GM19023 (cell line): ENCODE data around the gene TRPV4.

Experiments
- ATAC-seq: cut with Tn5 transposase; IDR thresholded peaks from one replicate; pipeline ENCODE4 v1.9.1; 2021; ENCODE audit warnings: mild to moderate bottlenecking, moderate library complexity; ENCODE audit not compliant: unreplicated experiment

The TRPV4 gene

GRCh38 chr12:109766251-109766778 is 66.9 kb downstream of the TRPV4 start:
- no peak for ATAC-seq

GRCh38 chr12:109765446-109765810 is 67.8 kb downstream of the TRPV4 start:
- ATAC-seq, result no peak

GRCh38 chr12:109764776-109765445 is 68.3 kb downstream of the TRPV4 start:
- no peak for ATAC-seq

- ATAC-seq, result no peak
These were observed 69.1 kb downstream of the TRPV4 start for GRCh38 chr12:109764123-109764522.

- no peak for ATAC-seq
These were observed 69.9 kb downstream of the TRPV4 start for GRCh38 chr12:109763201-109763841.

DNA sequence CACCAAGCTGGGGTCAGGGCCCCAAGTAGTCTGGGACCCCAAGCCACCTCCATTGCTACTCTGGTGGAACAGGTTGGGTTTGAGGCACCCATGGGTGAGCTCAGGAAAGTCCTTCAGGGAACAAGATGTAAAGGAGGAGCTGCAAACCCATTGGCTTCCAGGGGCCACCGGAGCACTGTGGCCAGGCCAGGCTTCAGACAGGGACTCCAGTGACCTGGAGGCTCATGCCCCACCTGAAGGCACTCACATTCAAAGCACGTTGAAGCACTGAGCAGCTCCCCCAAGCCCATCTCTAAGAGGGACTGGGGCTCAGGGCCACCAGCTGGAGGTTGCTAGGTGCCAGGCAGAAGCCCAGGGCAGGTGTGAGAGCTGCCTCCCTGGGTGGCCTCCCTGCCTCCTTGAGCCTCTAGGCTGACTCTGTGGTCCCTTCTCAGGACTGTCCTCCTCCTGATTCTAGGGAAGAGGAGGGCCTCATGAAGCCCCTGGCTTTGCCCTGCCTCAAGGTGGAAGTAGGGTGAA is 70.5 kb downstream of the TRPV4 start:
- no peak for ATAC-seq

GRCh38 chr12:109762071-109762672 is 71.0 kb downstream of the TRPV4 start:
- no peak for ATAC-seq

DNA sequence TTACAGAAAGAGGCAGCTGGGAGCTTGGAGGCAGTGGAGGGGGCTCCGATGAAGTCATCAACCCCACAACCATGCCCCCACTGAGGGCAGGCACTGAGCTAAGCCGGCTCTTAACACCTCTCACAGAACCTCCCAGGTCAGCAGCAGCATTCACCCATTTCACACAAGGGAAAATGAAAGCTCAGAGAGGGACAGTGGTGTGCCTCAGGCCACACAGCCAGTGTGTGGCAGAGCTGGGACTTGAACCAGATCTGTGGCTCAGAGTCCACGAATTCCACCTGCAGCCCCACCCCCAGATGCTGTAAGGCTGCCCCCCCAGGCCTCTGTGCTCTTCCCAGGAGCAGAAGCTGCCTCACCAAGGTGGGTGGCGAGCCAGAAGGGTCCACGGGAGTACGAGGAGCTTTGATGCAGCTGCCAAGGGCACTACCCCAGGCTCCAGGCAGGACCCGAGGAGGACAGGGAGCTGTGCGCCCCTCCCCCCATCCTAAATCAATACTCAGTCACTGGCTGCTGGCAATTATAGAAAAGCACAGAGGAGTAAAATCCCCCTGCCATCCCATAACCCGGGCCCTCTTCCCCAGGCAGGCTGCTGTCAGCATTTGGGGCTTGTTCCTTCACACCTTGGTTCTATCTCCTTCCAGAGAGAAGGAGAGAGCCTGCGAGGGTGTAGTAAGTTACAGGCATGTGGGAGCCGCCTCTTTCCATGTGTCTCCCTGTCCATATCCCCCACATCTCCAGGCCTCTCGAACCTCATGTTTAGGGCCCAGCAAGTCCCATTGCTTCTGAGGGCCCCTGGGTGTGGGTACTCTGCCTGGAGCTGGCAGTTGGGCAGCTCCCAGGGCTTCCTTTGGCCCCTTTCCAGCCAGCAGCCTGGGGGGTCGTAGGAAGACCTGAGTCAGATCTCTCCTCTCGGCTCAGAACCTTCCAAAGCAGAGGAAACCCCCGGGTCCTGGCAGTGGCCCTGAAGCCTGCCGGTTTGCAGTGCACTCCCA is 72.0 kb downstream of the TRPV4 start:
- no peak for ATAC-seq

DNA sequence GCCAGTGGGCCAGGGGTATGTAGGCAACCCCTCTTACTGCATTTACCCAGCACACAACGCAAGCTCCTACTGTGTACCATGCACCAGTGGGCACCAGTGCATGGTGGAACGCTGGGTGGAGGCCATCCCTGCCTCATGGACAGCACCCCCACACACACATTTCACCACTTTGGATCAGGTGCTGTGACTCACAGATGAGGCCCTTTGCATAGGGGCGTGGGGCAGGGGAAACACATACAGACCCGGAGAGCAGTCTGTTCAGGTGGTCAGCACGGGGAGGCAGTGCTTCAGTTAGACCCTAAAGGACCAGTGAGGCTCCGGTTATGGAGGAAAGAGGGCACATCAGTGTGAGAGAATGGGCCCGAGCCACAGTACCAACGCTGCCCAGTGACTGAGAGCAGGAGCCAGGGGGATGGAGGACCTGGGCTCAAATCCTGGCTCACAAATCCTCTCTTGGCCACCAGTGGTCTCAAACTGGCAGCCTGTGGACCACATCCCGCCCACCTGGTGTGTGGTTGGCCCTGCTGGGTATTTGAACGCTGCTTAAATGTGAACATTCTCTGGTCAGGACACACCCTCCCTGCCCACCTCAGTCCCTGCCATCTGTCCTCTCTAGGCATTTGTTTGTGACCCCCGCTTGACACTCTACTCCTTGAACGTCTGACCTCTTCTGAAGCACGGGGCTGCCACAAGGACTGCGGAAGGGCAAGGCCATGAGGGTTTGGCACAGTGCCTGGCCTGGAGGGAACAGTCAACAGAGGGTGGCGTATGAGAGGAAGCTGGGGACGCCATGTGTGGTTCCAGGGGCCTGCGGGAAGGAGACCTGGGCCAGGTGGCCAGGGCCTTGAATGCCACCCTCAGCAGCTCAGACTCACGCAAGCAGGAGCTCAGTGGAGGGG is 72.9 kb downstream of the TRPV4 start:
- ATAC-seq, result no peak

DNA sequence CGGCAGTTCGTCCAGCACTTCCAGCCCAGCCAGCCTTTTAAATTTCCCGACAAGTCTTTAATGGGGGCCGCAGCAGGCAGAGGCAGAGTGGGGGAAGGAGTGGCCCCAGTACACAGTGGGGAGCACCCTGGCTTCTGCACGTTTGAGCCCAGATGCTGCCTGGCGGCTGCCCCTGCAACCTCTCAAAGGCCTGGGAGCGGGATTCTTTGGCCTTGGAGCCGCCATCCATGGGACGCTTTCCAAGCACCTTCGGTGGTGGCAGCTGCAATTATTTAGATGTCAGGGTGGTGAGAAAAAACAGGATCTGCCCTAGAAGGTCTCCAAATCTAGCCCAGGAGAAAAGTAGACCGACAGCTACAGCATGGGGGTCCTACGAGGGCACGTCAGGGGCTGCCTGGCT is 73.6 kb downstream of the TRPV4 start:
- no peak for ATAC-seq

DNA sequence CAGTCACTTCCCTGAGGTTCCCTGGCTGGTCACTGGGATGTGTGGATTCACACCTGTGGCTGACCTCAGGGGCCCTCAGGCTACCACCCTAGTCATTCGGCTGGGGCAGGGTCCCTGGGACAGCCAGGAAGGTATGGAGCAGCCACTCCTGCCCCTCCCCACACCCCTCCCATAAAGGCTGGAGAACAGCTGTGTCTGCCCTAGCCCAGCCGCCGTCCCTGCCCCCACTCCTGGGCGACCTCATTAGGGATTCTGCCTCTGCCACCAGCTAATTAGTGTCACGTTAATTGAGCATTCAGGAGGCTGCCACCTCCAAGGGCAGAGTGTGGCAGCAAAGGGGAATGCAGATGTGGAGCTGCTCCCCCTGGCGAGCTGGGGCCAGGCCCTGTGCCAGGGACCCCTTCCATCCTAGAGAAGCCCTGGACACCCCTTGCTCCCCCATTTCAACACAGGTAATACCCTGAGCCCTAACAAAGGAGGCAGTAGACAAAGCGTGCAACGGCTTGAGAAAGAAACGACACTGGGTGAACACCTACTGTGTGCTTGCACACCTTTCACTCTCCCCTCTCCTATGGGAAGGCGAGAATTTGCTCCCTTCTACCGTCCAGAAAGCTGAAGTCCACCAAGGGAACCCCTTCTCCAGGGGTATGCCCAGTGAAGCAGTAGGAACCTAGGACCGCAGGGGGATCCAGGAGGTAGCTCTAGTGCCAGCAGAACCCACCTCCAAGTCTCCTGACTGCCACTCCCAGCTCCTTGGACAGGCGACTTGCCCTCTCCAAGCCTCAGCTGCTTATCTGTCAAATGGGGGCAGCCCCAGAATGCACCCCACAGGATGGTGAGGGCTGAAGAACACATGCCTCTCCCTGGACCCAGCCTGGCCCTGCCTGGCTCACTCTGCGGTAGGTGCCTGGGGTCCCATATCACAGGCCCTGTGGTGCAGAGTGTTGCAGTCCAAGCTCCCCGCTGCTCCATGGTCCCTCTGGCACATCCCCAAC is 74.5 kb downstream of the TRPV4 start:
- ATAC-seq, result no peak

DNA sequence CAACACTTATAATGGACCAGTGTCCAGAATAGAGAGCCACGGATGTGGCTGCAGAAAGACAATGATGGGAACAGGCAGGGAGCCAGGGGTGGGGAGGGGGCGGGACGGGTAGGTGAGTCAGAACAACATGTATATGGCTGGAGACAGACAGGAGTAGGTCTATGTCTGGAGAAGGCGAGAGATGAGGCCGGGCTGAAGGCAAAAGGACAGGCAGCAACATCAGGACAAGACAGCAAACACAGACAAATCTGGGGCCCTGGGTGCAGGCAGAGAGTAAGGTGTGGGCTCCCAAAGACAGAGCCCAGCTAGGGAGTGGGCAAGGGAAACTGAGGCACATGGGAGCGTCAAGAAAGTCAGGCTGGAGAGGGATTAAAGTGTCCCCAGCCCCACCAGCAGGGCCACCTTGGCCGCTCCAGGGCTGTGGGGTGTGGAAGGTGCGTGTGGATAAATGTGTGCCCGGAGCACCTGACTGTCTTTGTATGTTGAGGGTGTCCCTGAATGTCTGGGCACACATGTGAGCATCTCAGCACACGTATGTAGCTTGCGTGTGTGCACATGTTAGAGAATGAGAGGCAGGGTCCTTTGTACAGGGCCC is 75.4 kb downstream of the TRPV4 start:
- no peak for ATAC-seq

- ATAC-seq, result no peak
These were observed 76.7 kb downstream of the TRPV4 start for GRCh38 chr12:109756457-109756856.

DNA sequence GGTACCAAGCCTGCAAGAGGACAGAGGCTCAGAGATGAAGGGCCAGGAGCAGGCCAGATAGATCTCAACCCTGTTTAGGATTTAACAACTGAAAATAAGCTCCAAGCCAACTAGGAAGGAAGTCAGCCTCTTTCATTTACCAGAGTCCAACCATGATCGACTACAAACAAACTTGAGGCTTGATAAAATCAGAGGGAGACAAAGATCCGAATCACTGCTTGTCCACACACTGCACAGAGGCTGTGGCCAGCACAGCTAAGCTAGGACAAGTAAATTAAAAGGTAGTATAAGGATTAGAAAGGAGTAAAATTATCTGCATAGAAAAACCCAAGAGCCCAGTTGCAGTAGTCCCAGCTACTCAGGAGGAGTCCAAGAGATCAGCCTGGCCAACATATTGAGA is 79.2 kb downstream of the TRPV4 start:
- no peak for ATAC-seq

GRCh38 chr12:109753054-109753401 is 80.2 kb downstream of the TRPV4 start:
- ATAC-seq, result no peak

DNA sequence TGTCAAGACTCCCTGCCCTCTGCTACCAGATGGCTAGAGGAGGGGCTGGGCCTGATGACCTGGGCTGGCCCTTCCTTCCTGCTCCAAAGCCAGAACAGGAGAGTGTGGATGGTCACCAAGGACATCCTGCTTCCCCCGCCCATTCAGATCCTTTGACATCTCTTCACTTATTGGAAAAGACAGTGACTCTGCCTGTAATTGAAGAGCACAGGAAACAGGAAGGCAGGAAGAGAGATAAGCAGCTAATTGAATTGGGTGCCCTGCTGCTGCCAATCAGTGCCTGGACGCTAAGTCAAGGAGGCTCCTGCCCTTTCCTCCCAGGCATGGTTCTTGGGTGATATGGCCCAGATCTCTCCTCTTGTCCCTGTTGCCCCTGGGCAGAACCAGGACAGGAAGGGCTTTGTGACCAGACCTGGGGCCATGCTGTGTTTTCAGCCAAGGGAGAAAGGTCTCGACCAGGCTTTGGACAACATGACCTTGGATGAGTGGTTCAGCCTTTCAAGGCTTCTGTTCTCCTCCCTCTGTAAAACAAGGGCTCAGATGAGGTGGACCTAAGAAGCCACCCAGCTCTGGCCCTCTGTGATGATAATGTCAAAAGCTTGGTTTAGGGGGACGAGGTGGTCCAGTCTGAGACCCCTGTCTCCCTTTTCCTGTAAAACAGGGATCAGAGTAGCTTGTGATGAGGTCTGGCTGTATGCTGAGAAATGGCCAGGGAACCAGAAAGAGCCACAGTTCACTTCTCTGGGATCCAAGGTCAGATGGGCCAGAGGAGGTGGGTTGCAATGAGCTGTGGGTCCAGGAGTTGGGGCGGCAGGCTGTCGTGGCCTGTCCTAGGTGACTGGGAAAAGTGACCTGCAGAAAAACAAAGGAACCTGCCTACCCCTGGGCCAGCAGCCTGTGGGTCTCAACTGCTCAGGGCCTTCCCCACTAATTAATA is 80.8 kb downstream of the TRPV4 start:
- ATAC-seq, result no peak
